CD4-positive, alpha-beta T cell treated with Interleukin-4 for 4 hours (primary cell): ENCODE data around the gene ZNF710.
"Not testable (repeated sequence)": the region's sequence is repeated elsewhere in the genome, so short reads cannot be mapped to it uniquely, and the experiment has no call there.

ENCODE experiments used
- DNase-seq: peaks from one replicate; pipeline ENCODE4 v3.0.0-alpha.2; 2020

ZNF710 gene

DNA sequence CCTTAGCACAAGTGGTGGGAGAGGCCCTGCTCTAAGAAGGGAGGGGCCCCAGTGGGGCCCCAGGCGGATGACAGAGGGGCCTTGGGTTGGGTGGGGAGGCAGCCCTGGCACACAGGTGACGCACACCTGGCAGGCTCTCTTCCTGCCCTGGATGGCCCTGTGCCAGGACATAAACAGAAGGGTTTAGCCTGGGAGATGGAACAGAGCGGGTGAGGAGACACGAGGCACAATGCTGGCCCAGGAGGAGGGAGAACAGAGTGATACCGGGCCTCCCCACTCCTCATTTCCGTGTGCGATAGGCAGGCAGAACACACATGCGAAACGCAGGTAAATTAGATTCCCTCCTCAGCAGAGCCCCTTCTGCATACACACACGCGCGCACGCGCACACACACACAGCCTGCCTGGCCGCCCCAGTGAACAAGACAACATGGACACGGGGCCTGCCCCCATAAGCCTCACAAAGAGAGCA lies 61.4 kb downstream of the ZNF710 start:
- DNase-seq: peak; percentile 39

- DNase-seq: no peak
Observed at GRCh38 chr15:90062973-90063769, 62.0 kb downstream of the ZNF710 start.

GRCh38 chr15:90063770-90064247 lies 62.7 kb downstream of the ZNF710 start:
- peak; percentile 23 for DNase-seq

DNA sequence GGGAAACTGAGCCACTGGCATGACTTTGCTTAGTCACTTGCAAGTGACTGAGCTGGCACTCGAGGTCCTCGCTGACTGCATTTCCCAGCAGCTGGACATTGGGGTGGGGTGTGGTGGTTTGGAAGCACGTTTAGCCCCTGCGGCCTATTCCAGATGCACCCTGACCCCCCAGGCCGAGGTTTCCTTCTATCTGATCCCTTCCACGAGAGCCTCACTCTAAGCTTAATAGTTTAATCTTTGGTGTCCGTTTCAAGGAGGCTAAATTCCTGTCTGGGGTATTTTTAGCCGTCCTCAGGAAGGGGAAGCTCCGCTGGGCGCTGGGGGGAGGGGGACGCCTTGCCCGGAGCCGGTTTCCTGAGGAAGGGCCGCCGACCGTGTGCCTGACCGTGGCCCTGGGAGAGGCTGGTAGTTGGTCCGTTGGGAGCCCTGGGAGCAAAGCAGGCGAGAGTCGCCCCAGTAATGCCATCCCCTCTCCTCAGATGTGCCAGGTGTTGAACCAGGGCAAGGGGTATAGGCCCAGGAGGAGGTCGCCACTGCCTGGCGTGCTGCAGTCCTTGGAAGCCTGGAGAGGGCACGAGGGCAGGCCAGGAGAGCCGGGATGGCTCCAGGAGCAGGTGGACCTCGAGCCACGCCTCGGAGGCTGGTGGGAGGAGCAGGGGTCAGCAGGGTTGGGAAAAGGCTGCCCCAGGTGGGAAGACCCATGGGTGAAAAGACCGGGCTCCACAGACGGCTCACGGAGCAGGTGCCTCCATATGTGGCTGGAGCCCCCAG lies 64.0 kb downstream of the ZNF710 start:
- DNase-seq: no peak

DNA sequence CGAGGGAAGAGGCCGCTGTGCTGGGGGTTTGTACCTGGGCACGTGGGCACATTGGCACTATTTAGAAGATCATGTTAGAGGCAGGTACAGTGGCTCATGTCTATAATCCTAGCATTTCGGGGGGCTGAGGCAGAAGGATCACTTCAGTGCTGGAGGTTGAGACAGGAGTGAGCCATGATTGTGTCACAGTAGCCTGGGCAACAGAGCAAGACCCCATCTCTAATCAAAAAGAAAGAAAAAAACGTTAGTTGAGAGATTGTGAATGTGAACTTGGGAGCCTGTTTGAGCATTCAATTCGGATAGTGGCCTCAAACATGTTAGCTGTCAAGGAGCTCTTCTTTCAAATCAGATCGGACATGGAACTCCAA lies 64.5 kb downstream of the ZNF710 start:
- DNase-seq: no peak

GRCh38 chr15:90067181-90067952 lies 66.2 kb downstream of the ZNF710 start:
- DNase-seq: no peak

GRCh38 chr15:90067953-90068606 lies 67.0 kb downstream of the ZNF710 start:
- DNase-seq: no peak

- DNase-seq: not testable (repeated sequence)
Observed at GRCh38 chr15:90070623-90071022, 69.5 kb downstream of the ZNF710 start.

GRCh38 chr15:90071220-90071807 lies 70.2 kb downstream of the ZNF710 start:
- DNase-seq: peak; percentile 80

DNA sequence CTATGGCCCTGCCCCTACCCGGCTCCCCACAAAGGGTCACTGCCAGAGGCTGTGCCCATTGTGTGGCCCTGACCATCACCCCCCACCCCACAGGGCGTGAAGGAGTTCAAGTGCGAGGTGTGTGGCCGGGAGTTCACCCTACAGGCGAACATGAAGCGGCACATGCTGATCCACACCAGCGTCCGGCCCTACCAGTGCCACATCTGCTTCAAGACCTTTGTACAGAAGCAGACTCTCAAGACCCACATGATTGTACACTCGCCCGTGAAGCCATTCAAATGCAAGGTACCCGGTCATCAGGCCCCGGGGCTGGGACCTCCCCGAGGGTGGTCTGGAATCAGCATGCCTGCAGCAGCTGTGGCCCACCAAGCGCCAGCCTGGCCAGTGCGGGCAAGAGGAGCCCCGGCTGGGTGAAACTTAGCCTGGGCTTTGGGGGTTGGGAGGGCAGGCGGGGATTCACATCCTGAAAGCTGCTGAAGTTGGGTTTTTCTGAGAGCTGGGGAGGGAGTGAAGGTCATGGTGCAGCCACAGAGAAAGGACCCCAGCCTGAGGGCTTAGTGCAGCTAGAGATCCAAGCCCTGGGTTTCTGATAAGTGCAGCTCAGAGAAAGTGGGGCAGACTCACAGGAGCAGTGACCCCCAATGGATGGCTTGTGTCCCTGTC lies 72.0 kb downstream of the ZNF710 start:
- DNase-seq: no peak

- DNase-seq: no peak
Observed at GRCh38 chr15:90074023-90074422, 72.9 kb downstream of the ZNF710 start.

- no peak for DNase-seq
Observed at GRCh38 chr15:90074916-90075315, 73.8 kb downstream of the ZNF710 start.

DNA sequence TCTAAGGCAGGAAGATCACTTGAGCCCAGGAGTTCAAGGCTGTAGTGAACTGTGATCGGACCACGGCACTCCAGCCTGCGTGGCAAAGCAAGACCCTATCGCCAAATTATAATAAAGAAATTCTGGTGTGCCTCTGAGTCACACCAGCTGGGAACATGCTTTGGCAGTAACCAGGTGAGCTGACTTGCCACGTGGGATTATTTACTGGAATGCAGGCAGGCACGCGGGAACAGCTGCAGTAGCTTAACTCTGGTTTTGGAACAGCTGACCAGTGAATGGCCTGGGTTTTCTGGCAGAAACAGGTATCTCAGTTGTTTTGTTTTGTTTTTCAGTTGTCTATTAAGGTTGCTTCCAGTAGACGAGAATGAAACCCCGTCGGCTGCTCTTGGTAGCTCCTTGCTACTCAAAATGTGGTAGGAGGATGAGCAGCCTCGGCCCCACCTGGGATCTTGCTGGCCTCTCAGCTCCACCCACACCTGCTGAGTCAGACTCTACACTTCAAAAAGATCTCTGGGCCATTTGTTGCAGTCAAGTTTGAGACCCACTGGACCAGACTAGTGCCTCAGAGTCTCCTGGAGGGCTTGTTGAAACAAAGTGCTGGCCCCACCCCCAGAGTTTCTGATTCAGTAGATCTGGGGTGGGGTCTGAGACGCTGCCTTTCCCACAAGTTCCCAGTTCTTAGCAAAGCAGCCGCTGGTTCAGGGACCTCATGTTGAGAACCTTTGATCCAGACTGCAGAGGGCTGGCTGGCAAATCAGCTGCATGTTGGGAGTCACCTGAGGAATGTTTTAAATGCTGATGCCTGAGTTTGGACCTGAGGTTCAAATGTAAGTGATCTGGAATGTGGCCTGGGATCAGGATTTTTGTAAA lies 74.5 kb downstream of the ZNF710 start:
- no peak for DNase-seq

DNA sequence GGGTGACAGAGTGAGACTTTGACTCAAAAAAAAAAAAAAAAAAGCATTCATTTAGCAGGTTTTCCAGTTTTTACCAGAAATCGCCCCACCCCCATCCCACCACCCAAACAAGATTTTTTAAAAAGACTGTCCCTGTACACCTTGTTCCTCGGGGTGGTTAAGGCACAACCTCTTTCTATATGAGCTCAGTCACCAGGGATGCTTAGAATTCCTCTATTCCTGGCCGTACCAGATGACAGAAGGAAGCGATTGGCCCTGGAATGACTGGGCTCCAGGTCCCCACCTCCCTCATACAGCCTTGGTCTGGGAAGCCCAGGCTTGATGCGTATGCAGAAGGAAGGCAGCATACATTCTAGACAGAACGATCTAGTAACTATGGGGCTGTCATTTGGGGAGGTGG lies 75.6 kb downstream of the ZNF710 start:
- no peak for DNase-seq

DNA sequence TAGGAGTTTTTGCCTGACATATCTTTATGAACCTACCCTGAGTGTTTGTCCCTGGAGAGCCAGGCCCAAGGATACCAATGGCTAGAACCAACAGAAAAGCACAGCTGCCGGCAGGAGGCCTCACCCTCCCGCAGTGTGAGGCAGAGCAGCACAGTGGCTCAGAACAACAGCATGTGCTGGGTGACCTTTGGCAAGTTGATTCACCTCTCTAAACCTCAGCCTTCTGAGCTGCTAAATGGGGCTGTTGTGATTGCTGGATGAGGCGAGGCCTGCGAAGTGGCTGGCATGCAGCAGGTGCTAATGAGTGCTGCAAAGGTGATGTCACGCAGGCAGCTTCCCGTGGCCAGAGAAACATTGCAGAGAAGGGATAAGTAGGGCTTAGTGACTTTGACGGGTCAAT lies 77.8 kb downstream of the ZNF710 start:
- no peak for DNase-seq

- no peak for DNase-seq
Observed at GRCh38 chr15:90079619-90080457, 78.7 kb downstream of the ZNF710 start.

DNA sequence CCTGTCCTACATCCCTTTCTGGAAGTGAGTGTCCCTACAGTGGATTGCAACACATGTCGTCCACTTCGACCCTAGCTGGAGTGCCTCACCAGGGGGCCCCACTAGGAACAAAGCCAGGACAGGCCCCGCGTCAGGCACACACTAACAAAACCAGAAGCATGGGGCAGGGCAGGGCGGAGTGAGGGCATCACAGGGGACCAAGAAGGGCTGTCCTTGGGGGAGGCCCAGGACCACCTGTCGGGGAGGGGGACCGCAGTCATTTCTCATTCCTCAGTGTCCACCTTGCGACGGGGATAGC lies 79.3 kb downstream of the ZNF710 start:
- DNase-seq: no peak

GRCh38 chr15:90080818-90081393 lies 79.8 kb downstream of the ZNF710 start:
- DNase-seq: no peak

DNA sequence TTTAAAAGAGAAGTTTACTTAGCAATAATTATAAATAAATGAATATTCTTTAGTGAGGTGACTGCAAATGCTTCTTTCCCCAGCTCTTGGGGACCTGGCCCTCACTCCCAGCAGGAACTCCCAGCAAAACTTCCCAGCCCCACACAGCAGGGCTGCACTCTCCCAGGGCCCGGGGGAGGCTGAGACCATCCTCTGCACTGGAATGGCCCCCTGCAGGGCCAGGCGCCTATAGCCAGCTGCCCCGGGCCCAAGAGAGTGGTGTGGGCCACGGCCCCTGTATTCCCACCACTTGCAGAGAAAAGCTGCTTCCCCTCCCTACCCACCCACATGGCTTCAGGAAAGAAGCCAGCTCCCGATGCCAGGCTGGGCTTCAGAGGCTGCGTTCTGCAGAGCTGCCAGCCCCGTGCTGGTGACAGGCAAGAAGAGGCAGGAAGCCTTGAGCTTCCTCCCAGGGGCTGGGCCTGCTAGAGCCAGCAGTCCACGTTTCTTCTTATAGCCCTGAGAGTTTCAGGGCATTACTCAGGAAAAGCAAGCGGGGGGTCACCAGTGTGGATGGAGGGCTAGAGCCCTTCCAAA lies 81.1 kb downstream of the ZNF710 start:
- no peak for DNase-seq
